IPS-15b (cell line): ENCODE measurements around the gene NRTN.
"Not testable (repeated sequence)": the region's sequence is repeated elsewhere in the genome, so short reads cannot be mapped to it uniquely, and the experiment has no call there.

Experiments used
- H3K27me3 ChIP-seq: one replicate; pipeline ENCODE4 v1.6.1; 2013; ENCODE audit warnings: low read length; ENCODE audit not compliant: control insufficient read depth, insufficient read depth
- H3K36me3 ChIP-seq: one replicate; pipeline ENCODE4 v1.6.1; 2013; ENCODE audit warnings: low read length; ENCODE audit not compliant: control insufficient read depth, insufficient read depth
- H3K4me1 ChIP-seq: one replicate; pipeline ENCODE4 v1.6.1; 2013; ENCODE audit warnings: mild to moderate bottlenecking, low read length; ENCODE audit not compliant: control insufficient read depth, insufficient read depth
- H3K4me3 ChIP-seq: one replicate; pipeline ENCODE4 v1.5.1; 2013; ENCODE audit warnings: low read depth, low read length
- H3K9ac ChIP-seq: one replicate; pipeline ENCODE4 v1.6.1; 2013; ENCODE audit warnings: low read depth, mild to moderate bottlenecking, low read length
- H3K9me3 ChIP-seq: one replicate; pipeline ENCODE4 v1.6.1; 2013; ENCODE audit warnings: mild to moderate bottlenecking, low read length; ENCODE audit not compliant: control insufficient read depth, insufficient read depth

NRTN gene

DNA sequence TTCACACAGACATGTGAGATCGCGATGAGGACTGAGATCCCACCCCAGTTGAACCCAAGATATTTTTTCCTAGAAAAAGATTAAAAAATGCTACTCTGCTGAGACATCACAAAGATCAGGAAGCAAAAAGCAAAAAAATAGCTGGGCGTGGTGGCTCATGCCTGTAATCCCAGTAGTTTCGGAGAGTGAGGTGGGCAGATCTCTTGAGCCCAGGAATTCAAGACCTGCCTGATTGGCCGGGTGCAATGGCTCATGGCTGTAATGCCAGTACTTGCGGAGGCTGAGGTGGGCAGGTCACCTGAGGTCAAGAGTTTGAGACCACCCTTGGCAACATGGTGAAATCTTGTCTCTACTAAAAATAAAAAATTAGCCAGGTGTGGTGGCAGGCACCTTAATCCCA is 45.3 kb downstream of the NRTN start:
- no peaks in the 10 kb centered on the region for H3K4me1 ChIP-seq
- H3K9me3 ChIP-seq, result no peaks in the 10 kb centered on the region
- H3K9ac ChIP-seq, result no peak overlapping the region
- no peaks in the 10 kb centered on the region for H3K27me3 ChIP-seq
- H3K4me3 ChIP-seq, result no peak overlapping the region
- no peaks in the 10 kb centered on the region for H3K36me3 ChIP-seq

DNA sequence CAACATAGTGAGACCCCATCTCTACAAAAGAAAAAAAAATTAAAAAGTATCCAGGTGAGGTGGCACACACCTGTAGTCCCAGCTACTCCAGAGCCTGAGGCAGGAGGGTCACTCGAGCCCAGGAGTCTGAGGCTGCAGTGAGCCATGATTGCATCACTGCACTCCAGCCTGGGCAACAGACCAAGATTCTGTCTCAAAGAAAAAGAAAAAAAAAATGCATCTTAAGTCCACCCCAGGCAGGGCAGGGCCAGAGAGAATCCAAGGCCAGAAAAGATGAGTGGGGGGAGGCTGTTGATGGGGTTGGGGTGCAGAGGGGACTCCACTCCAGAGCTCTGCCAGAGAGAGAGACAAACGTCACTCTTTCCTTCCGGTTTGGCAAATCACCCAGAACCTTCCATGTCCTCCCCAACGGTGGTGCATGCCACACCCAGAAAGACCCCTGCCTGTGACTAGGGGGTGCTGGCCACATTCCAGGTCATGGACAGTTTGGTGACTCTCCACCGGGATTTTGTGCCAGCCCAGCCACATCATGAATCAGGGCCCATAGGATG is 46.0 kb downstream of the NRTN start:
- Histone ChIP-seq H3K4me1 (no peaks in the 10 kb centered on the region), H3K9ac (no peak overlapping the region), H3K9me3 (no peaks in the 10 kb centered on the region), H3K4me3 (no peak overlapping the region), H3K36me3 (no peaks in the 10 kb centered on the region), H3K27me3 (no peaks in the 10 kb centered on the region)

DNA sequence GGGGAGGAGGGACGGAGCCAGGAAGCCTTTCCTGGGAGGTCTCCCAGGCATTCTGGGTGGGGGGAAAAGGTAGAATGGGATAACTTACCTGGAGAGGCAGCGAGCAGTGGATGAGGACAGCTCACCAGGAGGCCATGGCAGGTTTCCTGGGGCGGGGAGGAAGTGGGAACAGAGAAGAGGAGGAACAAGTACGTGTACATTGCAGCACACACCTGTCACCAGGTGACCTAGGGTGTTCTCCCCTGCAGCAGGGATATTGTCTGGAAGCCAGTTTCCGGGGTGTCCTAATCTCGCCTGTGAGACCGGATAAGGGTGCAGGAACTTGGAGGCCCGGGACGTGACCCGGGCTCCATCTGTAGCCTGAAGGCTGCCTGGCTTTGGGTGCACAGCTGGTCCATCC is 46.4 kb downstream of the NRTN start, which contains the start of gene FUT3:
Gene FUT3 (minus strand): TSS at position 148 of the 400 bp plus-strand sequence.
- Histone ChIP-seq H3K9me3 (no peaks in the 10 kb centered on the region), H3K4me1 (no peaks in the 10 kb centered on the region), H3K27me3 (no peaks in the 10 kb centered on the region), H3K4me3 (no peak within 1 kb of the TSS), H3K9ac (no peak within 1 kb of the TSS), H3K36me3 (no peaks in the 10 kb centered on the region)

DNA sequence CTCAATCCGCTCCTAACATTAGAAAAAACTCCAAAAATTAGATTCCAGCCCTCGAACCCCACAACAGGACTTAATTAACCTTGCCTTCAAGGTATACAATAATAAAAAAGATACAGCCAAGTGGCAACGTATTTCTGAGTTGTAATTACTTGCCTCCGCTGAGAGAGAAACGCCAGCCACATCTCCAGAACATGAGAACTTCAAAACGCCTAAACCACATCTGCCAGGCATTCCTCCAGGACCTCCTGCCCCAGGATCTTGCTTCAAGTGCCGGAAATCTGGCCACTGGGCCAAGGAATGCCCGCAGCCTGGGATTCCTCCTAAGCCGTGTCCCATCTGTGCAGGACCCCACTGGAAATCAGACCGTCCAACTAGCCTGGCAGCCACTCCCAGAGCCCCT is 49.3 kb downstream of the NRTN start:
- H3K4me3 ChIP-seq, H3K36me3 ChIP-seq, H3K9me3 ChIP-seq, H3K4me1 ChIP-seq, H3K27me3 ChIP-seq, H3K9ac ChIP-seq: not testable (repeated sequence)

DNA sequence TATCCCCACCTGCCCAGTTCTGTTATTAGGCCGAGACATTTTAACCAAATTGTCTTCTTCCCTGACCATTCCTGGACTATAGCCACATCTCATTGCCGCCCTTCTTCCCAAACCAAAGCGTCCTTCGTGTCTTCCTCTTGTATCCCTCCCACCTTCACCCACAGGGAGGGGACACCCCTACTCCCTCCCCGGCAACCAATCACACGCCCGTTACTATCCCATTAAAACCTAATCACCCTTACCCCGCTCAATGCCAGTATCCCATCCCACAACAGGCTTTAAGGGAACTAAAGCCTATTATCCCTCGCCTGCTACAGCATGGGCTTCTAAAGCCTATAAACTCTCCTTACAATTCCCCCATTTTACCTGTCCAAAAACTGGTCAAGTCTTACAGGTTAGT is 50.3 kb downstream of the NRTN start:
- not testable (repeated sequence) for H3K4me3 ChIP-seq, H3K9ac ChIP-seq, H3K4me1 ChIP-seq, H3K9me3 ChIP-seq, H3K36me3 ChIP-seq, H3K27me3 ChIP-seq

DNA sequence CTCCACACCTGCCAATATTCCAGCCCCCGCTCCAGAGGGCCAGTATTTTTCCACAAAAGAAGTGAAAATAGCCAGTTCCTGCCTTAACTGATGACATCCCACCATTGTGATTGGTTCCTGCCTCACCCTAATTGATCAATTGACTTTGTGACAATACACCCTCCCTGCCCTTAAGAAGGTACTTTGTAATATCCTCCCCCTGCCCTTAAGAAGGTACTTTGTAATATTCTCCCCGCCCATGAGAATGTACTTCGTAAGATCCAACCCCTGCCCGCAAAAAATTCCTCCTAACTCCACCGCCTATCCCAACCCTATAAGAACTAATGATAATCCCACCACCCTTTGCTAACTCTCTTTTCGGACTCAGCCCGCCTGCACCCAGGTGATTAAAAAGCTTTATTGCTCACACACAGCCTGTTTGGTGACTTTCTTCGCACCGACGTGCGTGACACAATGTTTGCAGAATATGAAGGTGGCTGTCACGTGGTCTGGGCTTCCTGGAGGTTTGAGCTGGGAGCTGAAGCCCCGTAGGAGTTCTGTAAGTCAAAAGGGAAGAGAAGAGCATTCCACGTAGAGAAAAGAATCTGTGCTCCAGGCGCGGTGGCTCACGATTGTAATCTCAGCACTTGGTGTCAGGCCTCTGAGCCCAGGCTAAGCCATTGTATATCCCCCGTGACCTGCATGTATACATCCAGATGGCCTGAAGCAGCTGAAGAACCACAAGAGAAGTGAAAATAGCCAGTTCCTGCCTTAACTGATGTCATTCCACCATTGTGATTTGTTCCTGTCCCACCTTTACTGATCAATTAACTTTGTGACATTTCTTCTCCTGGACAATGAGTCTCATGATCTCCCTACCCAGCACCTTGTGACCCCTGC is 52.6 kb downstream of the NRTN start:
- H3K4me1 ChIP-seq, result no peaks in the 10 kb centered on the region

DNA sequence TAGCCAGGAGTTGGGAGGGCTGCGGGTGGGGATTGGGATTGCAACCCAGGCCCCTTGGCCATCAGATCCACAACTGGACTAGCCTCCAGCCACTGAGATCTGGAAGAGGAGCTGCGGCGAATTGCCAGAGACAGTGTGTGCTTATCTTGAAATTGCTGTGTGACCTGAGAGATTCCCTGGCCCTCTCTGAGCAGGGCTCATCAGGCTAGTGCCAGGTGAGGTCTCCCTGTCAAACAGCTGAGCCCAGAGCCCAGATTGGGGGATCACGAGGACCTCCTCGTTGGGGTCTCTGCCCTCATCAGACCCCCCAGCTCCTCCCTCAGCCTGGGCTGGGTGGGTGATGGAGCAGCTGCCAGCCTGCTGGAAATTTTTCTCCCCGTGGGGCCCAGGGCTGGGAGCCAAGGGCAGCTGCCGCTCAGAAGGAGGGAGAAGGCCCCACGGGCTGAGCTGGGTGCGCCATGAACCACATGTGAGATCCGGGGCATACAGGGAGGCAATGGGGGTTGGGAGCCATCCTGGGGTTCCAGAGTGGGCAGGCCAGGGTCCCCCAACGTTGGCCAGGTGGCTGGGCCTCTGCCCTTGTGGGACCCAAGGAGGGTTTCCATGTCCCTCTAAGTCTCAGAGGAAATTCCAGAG is 58.3 kb downstream of the NRTN start:
- Histone ChIP-seq H3K9ac (no peak overlapping the region), H3K9me3 (no peaks in the 10 kb centered on the region), H3K36me3 (peaks cover 2% of the 10 kb centered on the region), H3K4me1 (no peaks in the 10 kb centered on the region), H3K4me3 (no peak overlapping the region), H3K27me3 (no peaks in the 10 kb centered on the region)

More for the DNA sequence above, 52.6 kb downstream of the NRTN start:
- Histone ChIP-seq H3K36me3 (no peaks in the 10 kb centered on the region), H3K9me3 (no peaks in the 10 kb centered on the region), H3K4me3 (no peak overlapping the region), H3K27me3 (no peaks in the 10 kb centered on the region), H3K9ac (no peak overlapping the region)

DNA sequence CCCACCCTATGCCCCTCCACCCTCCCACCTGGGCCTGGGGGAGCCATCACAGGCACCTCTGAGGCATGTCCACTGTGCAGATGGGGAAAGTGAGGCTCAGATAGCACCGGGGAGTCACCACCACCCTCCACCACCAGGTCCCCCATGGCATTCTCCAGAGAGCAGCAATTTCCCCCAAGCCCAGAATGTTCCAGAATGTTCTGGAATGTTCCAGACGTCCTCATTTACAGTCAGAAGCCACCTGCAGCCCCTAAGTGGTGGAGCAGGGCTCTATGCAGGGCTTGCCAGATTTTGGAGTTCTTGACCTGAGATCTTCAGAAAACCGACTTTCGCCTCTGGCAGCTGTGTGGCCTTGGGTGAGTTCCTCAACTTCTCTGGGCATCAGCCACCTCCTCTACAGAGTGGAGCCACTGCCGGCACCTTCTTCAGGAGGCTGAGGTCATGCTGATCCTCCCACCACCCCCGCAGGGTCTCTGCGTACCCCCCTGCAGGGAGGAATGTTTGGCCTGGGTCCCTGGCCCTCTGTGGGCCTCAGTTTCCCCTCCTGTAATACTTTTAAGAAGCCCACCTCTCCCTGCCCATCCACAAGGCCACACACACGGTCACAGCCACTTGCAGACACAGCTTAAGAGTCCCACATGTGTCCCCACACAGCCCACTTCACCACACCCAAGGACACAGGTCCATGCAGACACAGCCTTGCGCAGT is 59.3 kb downstream of the NRTN start:
- Histone ChIP-seq H3K27me3 (no peaks in the 10 kb centered on the region), H3K36me3 (peaks cover 2% of the 10 kb centered on the region), H3K4me1 (no peaks in the 10 kb centered on the region), H3K9me3 (no peaks in the 10 kb centered on the region), H3K9ac (no peak overlapping the region), H3K4me3 (no peak overlapping the region)

DNA sequence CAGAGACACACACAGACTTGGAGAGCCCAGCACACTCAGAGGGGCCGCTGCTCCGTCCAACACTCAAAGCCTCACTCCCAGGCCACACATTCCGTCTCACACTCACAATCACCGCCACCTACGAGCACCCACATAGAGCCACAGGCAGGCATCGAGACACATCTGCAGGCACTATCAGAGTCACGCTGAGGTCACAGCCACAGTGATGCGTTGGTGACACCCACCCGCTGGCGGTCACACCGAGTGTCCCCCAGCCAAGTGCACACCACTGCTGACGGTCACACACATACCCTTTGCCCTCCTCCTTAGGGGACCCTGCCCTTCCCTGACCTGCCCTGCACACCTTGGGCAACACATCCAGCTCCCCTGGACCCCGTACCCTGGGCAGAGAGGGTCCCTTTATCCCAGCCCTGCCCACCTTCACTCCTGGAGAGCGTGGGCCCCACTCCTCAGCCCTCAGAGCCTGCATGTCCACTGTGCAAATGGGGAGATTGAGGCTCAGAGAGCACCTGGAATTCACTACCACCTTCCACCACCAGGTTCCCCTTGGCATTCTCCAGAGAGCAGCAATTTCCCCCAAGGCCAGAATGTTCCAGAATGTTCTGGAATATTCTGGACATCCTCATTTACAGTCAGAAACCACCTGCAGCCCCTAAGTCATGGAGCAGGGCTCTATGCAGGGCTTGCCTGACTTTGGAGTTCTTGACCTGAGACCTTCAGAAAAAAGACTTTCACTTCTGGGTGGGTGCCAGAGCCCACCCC is 60.0 kb downstream of the NRTN start:
- Histone ChIP-seq H3K27me3 (no peaks in the 10 kb centered on the region), H3K9ac (no peak overlapping the region)

DNA sequence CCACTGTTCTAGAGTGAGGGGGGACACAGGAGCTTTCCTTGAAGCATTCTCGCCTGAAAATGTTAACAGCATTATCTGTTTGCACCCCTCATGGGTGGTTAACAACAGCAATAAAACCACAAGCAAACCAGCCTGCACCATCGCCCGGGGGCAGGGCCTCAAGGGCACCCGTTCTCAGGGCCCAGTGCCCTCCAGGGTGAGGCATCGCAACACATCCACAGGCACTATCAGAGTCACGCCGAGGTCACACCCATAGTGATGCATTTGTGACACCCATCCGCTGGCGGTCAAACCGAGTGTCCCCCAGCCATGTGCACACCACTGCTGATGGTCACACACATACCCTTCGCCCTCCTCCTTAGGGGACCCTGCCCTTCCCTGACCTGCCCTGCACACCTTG is 60.9 kb downstream of the NRTN start:
- Histone ChIP-seq H3K4me1 (no peaks in the 10 kb centered on the region), H3K9me3 (no peaks in the 10 kb centered on the region), H3K4me3 (no peak overlapping the region), H3K36me3 (peaks cover 2% of the 10 kb centered on the region), H3K27me3 (no peaks in the 10 kb centered on the region), H3K9ac (no peak overlapping the region)

More for the DNA sequence above, 60.0 kb downstream of the NRTN start:
- Histone ChIP-seq H3K36me3 (peaks cover 2% of the 10 kb centered on the region), H3K4me1 (no peaks in the 10 kb centered on the region), H3K9me3 (no peaks in the 10 kb centered on the region), H3K4me3 (no peak overlapping the region)
